ENCODE measurements around the gene MAN2B2.

- TF ChIP-seq CTCF (IDR thresholded peaks at IDR 0.05) (no peak), POLR2A (IDR thresholded peaks at IDR 0.05) (peak; percentile 5), POLR2AphosphoS5 (IDR thresholded peaks at IDR 0.05) (no peak), EP300 (IDR thresholded peaks at IDR 0.05; ENCODE audit: low read depth) (no peak)
Measured at GRCh38 chr4:6641164-6641970, 66.4 kb downstream of the MAN2B2 start.

Measured in transverse colon (tissue), 4 donors.